GM19467 (cell line): ENCODE data around the gene GTF2IRD1.
"Not testable (repeated sequence)": the region's sequence is repeated elsewhere in the genome, so short reads cannot be mapped to it uniquely, and the experiment has no call there.

Experiments used
- ATAC-seq: cut with Tn5 transposase; IDR thresholded peaks from one replicate; pipeline ENCODE4 v1.9.1; 2021; ENCODE audit warnings: mild to moderate bottlenecking, moderate library complexity; ENCODE audit not compliant: unreplicated experiment

GTF2IRD1 gene

DNA sequence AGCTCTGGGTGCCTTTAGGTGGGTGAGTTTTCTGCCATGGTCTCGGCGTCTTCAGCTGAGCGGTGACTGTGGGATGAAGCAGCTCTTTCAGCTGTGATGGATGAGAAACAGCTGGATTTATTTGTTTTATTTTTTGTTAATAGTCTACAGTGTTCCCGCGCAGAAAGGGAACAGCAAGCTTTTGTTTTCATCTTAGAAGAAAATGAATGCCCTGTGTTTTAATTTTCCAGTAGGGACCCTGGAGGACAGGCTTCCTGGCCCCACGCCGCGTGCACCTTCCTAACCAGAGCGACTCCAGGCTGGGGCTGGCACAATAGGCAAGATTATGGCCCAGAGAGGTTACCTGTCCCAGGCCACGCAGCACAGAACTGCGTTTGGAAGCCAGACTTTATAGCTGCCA lies 57.6 kb downstream of the GTF2IRD1 start:
- ATAC-seq = no peak

GRCh38 chr7:74512762-74513161 lies 59.1 kb downstream of the GTF2IRD1 start:
- no peak for ATAC-seq

DNA sequence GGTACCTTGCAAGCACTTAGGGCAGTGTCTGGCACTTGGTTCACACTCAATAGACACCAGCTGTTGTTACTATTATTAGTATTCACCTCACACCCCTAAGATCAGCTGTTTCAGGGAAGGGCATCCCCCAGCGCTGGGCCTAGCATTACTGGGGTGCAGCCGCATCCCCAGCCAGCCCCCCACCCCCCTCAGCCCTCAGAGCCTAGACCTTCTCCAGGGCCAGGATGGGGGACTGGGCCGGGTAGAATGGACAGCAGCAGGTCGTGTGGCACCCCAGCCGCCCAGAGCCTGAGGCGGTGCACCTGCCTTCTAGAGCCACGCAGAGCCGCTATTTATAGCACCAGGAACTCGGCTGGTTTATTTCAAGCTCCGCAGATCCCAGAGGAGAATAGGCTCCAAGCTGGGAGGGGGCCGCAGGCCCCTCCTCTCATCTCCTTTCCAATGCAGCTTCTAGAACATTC lies 60.5 kb downstream of the GTF2IRD1 start:
- no peak for ATAC-seq

DNA sequence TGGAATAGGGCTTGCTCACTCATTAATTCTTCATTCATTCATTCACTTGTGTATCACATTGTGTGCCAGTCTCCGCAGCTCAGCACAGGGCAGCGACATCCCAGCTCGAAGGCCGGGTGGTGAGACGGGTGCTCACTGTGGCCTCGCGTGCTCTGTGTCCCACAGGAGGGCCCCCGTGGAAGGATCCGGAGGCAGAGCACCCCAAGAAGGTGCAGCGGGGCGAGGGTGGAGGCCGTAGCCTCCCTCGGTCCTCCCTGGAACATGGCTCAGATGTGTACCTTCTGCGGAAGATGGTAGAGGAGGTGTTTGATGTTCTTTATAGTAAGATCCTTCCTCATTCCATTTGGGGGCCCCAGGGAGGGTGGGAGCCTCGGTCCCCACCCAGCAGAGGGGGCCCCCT lies 61.6 kb downstream of the GTF2IRD1 start:
- no peak for ATAC-seq

DNA sequence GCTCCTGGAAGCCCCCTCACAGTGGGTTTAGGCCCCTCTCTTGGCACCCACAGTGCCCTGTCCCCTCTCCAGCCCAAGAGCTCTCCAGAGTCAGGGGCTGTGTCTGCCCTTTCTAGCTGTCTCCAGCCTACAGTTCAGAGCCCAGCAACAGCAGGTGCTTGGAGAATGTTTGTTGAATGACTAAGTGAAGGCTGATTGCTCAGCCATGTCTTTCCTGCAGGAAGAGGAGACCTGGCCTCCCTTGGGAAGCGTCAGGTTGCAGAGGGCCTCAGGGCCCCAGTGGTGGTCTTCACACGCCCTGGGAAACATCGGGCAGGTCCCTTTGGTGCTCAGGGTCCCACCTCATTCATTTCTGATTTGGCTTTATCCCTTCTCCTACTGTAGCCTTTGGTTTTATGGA lies 62.5 kb downstream of the GTF2IRD1 start:
- ATAC-seq = no peak

GRCh38 chr7:74518041-74518440 lies 64.3 kb downstream of the GTF2IRD1 start:
- no peak for ATAC-seq

GRCh38 chr7:74518654-74519053 lies 64.9 kb downstream of the GTF2IRD1 start:
- ATAC-seq = no peak

DNA sequence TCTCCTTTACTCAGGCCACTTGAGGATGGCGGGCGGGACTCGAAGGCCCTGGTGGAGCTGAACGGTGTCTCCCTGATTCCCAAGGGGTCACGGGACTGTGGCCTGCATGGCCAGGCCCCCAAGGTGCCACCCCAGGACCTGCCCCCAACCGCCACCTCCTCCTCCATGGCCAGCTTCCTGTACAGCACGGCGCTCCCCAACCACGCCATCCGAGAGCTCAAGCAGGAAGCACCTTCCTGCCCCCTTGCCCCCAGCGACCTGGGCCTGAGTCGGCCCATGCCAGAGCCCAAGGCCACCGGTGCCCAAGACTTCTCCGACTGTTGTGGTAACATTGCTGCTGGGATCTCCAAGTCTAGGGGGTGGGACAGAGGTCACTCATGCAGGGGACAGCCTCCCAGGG lies 65.7 kb downstream of the GTF2IRD1 start:
- ATAC-seq = no peak

GRCh38 chr7:74521855-74522254 lies 68.1 kb downstream of the GTF2IRD1 start:
- no peak for ATAC-seq

- no peak for ATAC-seq
Measured at GRCh38 chr7:74522281-74522905, 68.7 kb downstream of the GTF2IRD1 start.

- no peak for ATAC-seq
Measured at GRCh38 chr7:74523015-74523414, 69.3 kb downstream of the GTF2IRD1 start.

DNA sequence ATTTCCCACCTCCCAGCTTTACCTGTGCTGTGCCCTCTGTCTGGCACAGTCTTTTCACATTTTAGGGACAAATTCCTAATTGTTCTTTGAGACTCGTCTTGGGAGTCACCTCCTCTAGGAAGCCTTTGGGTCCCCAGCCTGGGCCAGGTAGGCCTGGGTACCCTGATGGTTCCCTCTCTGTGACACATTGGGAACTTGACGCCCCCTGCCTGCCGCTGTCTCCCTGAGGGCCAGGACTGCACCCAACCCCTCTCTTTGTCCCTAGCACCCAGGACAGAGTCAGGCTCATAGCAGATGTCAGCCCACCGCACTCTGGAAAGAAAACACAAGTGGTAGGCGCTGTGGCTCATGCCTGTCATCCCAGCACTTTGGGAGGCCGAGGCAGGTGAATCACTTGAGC lies 71.4 kb downstream of the GTF2IRD1 start:
- ATAC-seq = no peak

DNA sequence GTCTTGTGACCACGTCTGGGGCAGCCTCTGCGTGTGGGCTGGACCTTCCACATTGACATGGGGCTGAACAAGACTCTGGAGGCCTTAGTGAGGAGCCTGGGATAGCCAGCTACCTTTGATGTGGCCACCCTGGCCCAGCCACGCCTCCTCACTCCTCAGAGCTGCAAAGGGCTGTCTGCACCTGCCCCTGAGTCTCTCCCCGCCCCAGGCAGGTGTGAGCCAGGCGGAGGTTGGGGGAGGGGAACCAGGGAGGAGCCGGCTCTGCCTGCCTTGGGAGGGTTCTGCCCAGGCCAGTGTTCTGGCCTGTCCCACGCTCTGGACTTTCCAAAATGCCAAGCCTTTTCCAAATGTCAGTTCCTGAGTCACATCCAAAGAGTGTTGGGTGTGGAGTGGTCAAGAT lies 72.2 kb downstream of the GTF2IRD1 start:
- no peak for ATAC-seq

DNA sequence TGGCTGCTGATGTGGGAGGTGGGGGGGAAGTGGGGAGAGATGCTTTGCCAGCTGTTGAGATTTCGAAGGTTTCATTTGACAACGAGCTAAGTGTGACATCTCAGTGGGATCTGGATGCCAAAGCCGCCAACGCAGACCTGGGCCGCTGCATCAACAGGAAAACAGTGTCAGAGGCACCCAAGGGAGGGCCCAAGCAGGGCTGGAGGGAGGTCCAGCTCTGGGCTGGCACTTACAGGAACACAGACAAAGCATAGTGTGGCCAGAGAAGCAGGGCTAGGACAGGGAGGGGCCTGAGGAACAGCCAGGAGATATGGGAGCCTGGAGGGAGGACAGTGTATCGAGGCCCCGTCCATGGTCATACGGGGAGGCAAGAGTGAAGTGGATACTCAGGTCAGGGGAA lies 73.1 kb downstream of the GTF2IRD1 start:
- ATAC-seq = no peak

DNA sequence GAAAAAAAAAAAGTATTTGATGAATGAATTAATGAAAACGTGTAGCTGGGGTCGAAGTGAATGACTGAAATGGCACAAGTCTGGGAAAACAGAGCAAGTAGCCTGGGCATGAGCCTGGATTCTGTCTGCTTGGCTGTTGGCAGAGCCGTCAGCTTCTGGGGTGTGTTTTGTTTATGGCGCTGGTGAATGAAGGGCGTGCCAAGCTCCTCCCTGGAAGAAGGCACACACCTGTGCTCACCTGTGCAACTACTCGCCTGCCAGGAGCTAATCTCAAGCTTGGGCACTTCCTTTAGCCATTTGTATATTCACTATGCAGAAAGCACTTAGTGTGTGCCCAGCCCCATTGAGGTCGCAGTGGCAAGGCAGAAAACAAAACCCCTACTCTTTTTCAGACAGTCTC lies 74.1 kb downstream of the GTF2IRD1 start:
- no peak for ATAC-seq

- ATAC-seq = not testable (repeated sequence)
Measured at GRCh38 chr7:74528773-74529172, 75.1 kb downstream of the GTF2IRD1 start.

GRCh38 chr7:74535951-74536356 lies 82.2 kb downstream of the GTF2IRD1 start:
- ATAC-seq = no peak

DNA sequence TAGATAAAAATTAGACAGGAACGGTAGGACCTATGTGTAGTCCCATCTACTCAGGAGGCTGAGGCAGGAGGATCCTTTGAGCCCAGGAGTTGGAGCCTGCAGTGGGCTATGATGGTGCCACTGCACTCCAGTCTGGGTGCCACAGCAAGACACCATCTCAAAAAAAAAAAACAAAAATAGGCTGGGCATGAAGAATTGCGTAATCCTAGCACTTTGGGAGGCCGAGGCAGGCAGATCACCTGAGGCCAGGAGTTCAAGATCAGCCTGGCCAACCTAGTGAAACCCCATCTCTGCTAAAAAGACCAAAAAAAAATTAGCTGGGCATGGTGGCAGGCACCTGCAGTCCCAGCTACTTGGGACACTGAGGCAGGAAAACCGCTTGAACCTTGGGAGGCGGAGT lies 88.2 kb downstream of the GTF2IRD1 start:
- ATAC-seq = not testable (repeated sequence)

DNA sequence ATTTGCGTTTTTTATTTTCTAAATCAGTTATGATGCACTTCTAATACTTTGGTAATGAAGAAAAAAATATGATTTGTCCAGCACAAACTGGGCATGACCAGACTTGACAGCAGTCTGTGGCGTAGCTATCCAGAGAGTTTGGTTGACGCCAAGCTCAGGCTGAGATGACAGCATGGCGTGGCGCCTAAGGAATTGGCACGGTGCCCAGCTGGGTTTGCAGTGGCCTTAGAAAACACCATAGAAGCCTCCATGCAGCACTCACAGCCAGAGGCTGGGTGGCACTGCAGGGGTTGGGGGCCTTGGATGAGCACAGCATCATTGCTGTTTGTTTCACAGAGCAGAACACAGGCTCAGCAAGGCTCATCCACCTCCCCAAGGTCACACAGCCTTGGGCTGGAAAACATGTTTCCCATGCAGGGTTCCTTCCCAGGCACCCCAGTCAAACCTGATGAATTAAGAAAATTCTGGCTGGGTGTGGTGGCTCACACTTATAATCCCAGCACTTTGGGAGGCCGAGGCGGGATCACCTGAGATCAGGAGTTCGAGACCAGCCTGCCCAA lies 88.9 kb downstream of the GTF2IRD1 start:
- no peak for ATAC-seq

- ATAC-seq = no peak
Measured at GRCh38 chr7:74544706-74545469, 91.2 kb downstream of the GTF2IRD1 start.

GRCh38 chr7:74545921-74546320 lies 92.2 kb downstream of the GTF2IRD1 start:
- no peak for ATAC-seq

- not testable (repeated sequence) for ATAC-seq
Measured at GRCh38 chr7:74553596-74554012, 99.9 kb downstream of the GTF2IRD1 start.
